K562 (cell line): ENCODE data around the gene WNK1. TPM values are rescaled to one million over a fixed set of nuclear protein-coding genes. Genes with fewer than 3 reads are reported as not detected.

Experiments
- CSDE1 ChIP-seq, 2 experiments: fragments of 450-650 bp; IDR thresholded peaks; 2 replicates each; pipeline ENCODE4 v1.6.1; 2016; ENCODE audit warnings: mild to moderate bottlenecking in 1 of 2
- EHMT2 ChIP-seq: fragments of 450-650 bp; IDR thresholded peaks from 2 replicates; pipeline ENCODE4 v1.6.1; 2018; ENCODE audit warnings: antibody characterized with exemption
- FOXJ3 ChIP-seq: sonication (generic); formaldehyde crosslinking; IDR thresholded peaks from 2 replicates; pipeline ENCODE4 v1.4.0; 2020; ENCODE audit warnings: mild to moderate bottlenecking, missing genetic modification reagents
- MBD2 ChIP-seq: sonication (generic); IDR thresholded peaks from 2 replicates; pipeline ENCODE4 v1.6.1; 2016; ENCODE audit warnings: low read depth, borderline replicate concordance
- MGA ChIP-seq: fragments of 450-650 bp; IDR thresholded peaks from 2 replicates; pipeline ENCODE4 v1.6.1; 2016; ENCODE audit warnings: mild to moderate bottlenecking, moderate library complexity
- PTTG1 ChIP-seq: fragments of 450-650 bp; IDR thresholded peaks from 2 replicates; pipeline ENCODE4 v1.6.1; 2016; ENCODE audit warnings: low read depth, mild to moderate bottlenecking, missing genetic modification characterization, missing compliant biosample characterization
- SNIP1 ChIP-seq: fragments of 450-650 bp; IDR thresholded peaks from 2 replicates; pipeline ENCODE4 v1.7.1; 2017; ENCODE audit warnings: low read depth, mild to moderate bottlenecking
- SREBF1 ChIP-seq: fragments of 150-350 bp; IDR thresholded peaks from 2 replicates; pipeline ENCODE4 v1.6.1; 2014; ENCODE audit warnings: antibody characterized with exemption, low read depth, low read length, borderline replicate concordance
- TAL1 ChIP-seq: fragments of 450-650 bp; IDR thresholded peaks from 2 replicates; pipeline ENCODE4 v1.6.1; 2016; ENCODE audit warnings: mild to moderate bottlenecking
- ZBTB9 ChIP-seq: fragments of 450-650 bp; formaldehyde crosslinking; IDR thresholded peaks from 2 replicates; pipeline ENCODE4 v1.4.0; 2020; ENCODE audit warnings: mild to moderate bottlenecking, moderate library complexity
- ZNF280B ChIP-seq: fragments of 250-450 bp; sonication (Bioruptor Pico); IDR thresholded peaks from 2 replicates; pipeline ENCODE4 v1.5.1; 2021; ENCODE audit warnings: mild to moderate bottlenecking
- polyA plus RNA-seq, 8 experiments: library from polyadenylated mRNA; depleted of rRNA in 4 of 8; stranded (reverse) in 5 of 8; unstranded in 3 of 8; fragments of >200 nt; fragmentation: Nextera tagmentation in 2 of 8; fragmentation: Illumina TruSeq in 1 of 8; extraction: Ambion mirVana in 2 of 8; extraction: Trizol in 1 of 8; gene quantifications; 2 replicates each; pipeline versions ENCODE4 v1.2.1 to v1.2.3, GENCODE V29; 2011 to 2014; ENCODE audit warnings: inconsistent platforms in 1 of 8, missing spikeins in 1 of 8
- total RNA-seq, 7 experiments: library from RNA; depleted of rRNA in 6 of 7; stranded (reverse); fragments of >200 nt in 6 of 7; fragmentation: Illumina TruSeq in 2 of 7; extraction: Trizol in 2 of 7; gene quantifications; 2 replicates each; pipeline versions ENCODE4 v1.2.1 to v1.2.3, GENCODE V29; 2011 to 2021; ENCODE audit warnings: low replicate concordance in 1 of 7

WNK1 gene
- total and polyA plus RNA-seq, 9 of the 15 experiments (the other 6 are each of a cell fraction or from before 2014, with no cell fraction given), result 4.3 to 73.9 (median 31.0) TPM

DNA sequence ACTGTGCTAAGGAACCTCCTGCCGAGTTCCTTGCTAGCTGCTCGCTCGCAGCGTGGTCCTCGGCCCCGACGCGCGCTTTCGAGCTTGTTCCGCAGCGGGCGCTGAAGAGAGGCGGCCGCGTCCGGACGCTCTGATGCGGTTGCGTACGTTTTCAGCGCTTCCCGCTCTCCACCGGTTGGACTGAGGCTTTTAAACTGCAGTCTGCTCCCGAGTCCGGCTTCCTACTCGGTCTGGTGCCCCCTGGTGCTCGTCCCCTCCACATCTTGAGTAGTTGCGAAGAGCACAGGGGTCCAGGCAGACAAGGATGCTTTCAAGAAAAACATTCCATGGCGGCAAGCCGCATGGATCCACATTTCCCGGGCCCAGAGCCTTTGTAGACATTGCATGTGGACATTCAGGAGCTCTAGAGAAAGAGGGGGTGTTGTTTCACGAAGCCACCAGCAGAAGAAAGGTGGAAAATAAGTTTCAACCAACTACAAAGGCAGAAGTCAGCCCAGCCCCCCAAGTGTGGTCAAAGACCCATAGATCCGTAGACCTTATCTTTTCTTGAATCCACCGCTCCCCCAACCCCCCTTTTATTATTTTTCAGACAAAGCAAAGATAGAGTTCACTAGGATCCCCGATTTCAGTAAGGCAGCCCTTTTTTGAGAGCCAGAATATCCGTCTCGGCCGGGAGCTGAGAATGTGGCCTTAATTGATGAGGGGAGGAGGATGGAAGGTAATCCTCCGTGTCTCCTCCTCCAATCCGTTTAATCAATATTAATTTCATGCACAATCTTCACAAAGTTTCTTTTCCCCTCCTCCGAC lies 984 bp upstream of the WNK1 start (continued):
- TF ChIP-seq MGA (peak; percentile 92), MBD2 (no peak; the same call in 1 of the 2 replicates), SNIP1 (no peak), TAL1 (no peak), CSDE1 (IDR thresholded peaks at IDR 0.05) (no peak), SREBF1 (no peak), EHMT2 (peak; percentile 57; the same call in 1 of the 2 replicates), FOXJ3 (CRISPR knock-in tag) (no peak), PTTG1 (tag) (no peak), ZBTB9 (no peak), ZNF280B (no peak)
